D341Med (cell line): ENCODE results near the gene CTXND1.
"Not testable (repeated sequence)": the region's sequence is repeated elsewhere in the genome, so short reads cannot be mapped to it uniquely, and the experiment has no call there.

Source experiments
- DNase-seq: peaks from one replicate; pipeline ENCODE4 v3.0.0; 2012; ENCODE audit warnings: low spot score

Gene CTXND1

DNA sequence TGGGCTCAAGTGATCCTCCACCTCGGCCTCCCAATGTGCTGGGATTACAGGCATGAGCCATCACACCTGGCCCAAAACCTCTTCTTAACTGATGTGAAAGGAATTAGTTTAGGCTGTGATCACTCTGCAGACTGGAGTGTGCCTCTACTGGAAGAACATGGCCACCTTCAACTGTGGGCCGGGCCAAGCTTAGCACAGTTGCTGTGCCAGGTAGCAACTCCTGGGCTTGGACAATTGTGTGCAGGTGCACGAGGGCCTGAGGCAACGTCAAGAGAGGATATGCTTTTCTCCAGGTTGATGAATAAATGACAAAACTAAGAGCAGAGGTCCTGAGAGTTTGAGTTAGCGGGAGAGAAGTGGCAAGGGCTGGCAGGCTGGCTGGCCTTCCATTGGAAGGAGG lies 92.7 kb downstream of the CTXND1 start:
- no peak for DNase-seq

DNA sequence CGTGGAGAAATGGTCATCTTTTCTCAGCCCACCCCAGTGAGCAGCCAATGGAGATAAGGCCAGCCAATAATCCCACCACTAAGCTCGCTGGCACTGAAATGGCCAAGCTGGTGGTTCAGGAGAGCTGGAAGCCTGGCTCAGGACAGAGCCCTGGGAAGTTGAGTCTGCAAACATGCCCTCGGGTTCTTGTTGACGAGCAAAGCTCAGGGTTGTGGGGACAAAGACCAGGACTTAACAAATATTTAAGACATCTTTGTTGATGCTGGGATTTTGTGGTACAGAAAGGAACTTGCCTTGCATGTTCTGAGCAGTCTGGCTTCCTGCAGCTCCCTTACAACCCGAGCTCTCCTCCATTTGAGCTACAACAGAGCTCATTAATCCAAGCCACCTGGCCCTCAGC lies 94.8 kb downstream of the CTXND1 start:
- DNase-seq = no peak

GRCh38 chr15:80156176-80156720 lies 95.8 kb downstream of the CTXND1 start:
- no peak for DNase-seq

DNA sequence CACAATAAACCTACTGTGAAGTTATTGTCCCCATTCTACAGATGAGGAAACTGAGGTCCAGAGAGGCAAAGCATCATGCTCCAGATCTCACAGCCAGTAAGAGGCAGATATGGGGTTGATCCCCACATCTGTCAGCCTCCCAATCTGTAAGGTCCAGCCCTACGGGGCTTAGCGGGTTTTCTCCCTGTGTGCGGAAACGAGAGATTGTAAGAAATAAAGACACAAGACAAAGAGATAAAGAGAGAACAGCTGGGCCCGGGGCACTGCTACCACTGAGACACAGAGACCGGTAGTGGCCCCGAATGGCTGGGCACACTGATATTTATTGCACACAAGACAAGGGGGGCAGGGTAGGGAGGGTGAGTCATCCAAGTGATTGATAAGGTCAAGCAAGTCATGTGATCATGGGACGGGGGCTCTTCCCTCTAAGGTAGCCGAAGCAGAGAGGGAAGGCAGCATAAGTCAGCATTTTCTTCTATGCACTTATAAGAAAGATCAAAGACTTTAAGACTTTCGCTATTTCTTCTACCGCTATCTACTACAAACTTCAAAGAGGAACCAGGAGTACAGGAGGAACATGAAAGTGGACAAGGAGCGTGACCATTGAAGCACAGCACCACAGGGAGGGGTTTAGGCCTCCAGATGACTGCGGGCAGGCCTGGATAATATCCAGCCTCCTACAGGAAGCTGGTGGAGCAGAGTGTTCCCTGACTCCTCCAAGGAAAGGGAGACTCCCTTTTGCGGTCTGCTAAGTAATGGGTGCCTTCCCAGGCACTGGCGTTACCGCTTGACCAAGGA lies 96.4 kb downstream of the CTXND1 start:
- not testable (repeated sequence) for DNase-seq

- no peak for DNase-seq
Observed at GRCh38 chr15:80155001-80155377, 97.0 kb downstream of the CTXND1 start.

DNA sequence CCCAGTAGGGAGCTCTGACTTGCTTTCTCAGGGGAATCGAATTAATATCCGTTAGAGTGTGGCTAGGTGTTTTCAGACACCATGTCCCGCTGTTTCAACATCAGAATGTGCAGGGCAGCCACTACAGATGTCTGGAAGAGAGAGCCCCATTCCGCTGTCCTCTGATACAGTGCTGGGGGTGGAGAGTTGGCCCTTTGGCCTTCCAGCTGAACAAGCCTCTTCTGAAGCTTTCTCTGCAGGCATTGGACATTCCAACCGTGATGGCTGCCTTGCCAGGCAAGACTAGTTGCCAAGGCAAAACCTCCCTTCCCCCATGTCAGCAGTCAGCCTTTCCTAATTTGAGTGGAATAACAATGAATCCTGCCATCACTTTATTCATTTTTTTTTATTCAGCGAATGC lies 97.7 kb downstream of the CTXND1 start:
- DNase-seq = no peak

- DNase-seq = no peak
Observed at GRCh38 chr15:80153900-80154299, 98.1 kb downstream of the CTXND1 start.

- no peak for DNase-seq
Observed at GRCh38 chr15:80152896-80153876, 98.8 kb downstream of the CTXND1 start, which contains the start of gene FAH. Gene FAH (plus strand): TSS chr15:80152999. CDS start chr15:80153055, 56 bp downstream.

DNA sequence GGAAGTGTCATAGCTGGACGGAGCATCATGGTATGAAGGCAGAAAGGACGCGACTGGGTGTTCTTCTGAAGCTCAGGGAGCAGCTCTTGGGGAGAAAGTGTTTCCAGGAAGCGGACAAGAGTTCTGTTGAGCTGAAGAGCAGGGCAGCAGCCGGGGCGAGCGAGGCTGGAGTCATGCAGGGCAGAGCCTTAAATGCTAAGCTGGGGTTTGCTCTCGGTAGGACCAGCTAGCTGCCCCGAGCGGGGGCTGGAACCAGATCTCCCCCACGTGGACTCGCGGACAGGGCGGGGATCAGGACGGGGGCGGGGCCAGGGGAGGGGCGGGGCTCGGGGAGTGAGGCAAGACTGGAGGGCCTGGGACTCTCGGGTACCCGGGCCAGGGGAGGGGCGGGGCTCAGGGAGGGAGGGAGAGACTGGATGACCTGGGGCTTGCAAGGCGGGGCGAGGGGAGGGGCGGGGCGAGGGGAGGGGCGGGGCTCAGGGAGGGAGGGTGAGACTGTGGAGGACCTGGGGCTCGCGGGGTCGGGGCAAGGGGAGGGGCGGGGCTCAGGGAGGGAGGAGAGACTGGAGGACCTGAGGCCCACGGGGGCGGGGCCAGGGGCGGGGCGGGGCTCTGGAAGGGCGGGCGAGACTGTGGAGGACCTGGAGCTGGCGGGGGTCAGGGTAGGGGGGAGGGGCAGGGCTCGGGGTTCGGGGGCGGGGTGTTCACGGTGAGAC lies 99.7 kb downstream of the CTXND1 start:
- DNase-seq = peak; percentile 95

DNA sequence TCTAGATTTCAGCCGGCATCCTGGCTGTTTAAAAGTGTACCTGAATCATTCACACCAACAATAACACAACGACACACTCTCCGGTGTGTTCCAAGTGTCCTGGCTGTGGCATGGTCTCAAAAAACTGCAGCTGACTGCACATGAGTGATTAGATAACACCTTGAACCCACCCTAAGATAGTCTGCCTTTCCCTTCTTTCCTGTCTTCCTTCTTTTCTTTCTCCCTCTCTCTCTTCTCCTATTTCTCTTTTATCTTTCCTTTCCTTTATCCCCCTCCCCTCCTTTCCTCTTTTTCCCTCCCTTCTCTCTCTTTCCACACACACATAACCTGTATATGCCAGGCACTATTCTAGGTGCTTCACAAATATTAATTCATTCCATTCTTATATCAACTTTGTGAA lies 100.4 kb downstream of the CTXND1 start:
- no peak for DNase-seq

DNA sequence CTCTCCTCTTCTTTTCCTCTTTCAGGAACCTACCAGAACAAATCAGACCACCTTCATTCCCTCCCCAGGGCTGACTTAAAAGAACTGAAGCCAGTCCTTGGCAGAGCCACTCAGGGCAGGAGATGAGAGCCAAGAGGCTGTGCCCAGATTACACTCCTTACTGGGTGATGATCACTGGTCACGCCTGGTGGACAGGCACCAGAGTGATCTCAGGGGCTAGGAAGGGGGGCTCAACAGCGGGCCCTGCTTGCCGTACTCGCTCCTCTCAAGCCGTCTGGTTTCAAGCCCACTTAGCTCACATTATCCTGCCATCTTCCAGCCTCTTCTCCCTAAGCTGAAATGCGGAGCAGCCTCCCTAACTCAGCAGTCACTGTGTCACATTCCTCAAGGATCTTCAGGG lies 100.9 kb downstream of the CTXND1 start:
- no peak for DNase-seq
